Measurements from ENCODE around the gene NAP1L2.
"Not testable (repeated sequence)": the region's sequence is repeated elsewhere in the genome, so short reads cannot be mapped to it uniquely, and the experiment has no call there.

The NAP1L2 gene

GRCh38 chrX:73214426-73215094 is at the start of gene NAP1L2:
Gene NAP1L2, minus strand, starts transcription at chrX:73214851. Its CDS starts 359 bp downstream, at chrX:73214492.
- DNase-seq: peak; percentile 27

- DNase-seq: no peak
Measured at GRCh38 chrX:73262991-73263390, 48.3 kb upstream of the NAP1L2 start.

GRCh38 chrX:73239242-73239641 is 24.6 kb upstream of the NAP1L2 start:
- DNase-seq: no peak

GRCh38 chrX:73217621-73218020 is 3.0 kb upstream of the NAP1L2 start:
- no peak for DNase-seq

- DNase-seq: no peak
Measured at GRCh38 chrX:73215246-73215645, 595 bp upstream of the NAP1L2 start.

- no peak for DNase-seq
Measured at GRCh38 chrX:73213734-73214425, 771 bp downstream of the NAP1L2 start.

- DNase-seq: no peak
Measured at GRCh38 chrX:73206366-73206765, 8.3 kb downstream of the NAP1L2 start.

GRCh38 chrX:73182502-73183114 is 32.0 kb downstream of the NAP1L2 start:
- DNase-seq: no peak

- DNase-seq: not testable (repeated sequence)
Measured at GRCh38 chrX:73168945-73169344, 45.7 kb downstream of the NAP1L2 start.
